NCI-H446 treated with DMSO at 0.1 percent for 48 hours (cell line): ENCODE measurements around the gene MDFI.

Source experiments
- DNase-seq: peaks from one replicate; lab custom pipeline; 2025; lab: John Stamatoyannopoulos, UW

Gene MDFI

GRCh38 chr6:41638002-41638934, at the start of gene MDFI:
Gene MDFI, plus strand, starts transcription at chr6:41638468. Its CDS starts 282 bp downstream, at chr6:41638750.
- no peak for DNase-seq

DNA sequence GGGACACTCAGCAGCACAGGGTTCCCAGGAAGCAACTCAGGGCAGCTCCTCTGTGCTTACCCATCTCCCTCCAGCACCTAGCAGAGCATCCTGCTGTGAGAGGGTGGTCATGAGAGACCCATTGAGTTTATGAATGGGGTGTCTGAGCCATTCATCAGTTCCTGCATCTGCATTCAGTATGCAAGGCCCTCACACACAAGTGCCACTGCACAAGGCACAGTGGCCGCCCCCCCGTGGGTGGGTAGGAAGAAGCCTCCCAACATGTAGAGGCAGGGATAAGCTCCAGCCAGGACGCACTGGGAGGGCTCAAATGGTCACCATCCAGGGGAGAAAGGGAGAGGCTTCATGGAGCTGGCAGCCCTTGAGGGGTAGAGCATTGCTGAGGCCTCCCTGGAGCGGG, 49.0 kb upstream of the MDFI start:
- DNase-seq = no peak

- no peak for DNase-seq
Measured at GRCh38 chr6:41589636-41590622, 48.3 kb upstream of the MDFI start.

DNA sequence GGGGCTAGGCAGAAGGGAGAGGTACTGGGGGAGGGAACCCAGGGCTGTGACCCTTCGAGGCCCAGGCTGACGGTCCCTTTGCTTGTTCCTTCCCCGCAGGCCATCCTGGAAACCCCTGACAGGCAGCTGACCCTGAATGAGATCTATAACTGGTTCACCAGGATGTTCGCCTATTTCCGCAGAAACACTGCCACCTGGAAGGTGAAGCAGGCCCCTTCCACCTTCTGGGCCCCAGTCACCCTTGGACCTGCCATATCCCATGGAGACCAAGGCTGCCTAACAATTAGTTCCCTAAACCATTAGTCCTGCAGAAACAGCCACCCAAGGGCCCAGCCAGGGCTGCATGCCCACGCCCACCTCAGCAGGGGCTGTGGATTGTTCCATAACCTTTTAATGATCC, 47.1 kb upstream of the MDFI start:
- DNase-seq = no peak

GRCh38 chr6:41591859-41592502, 46.3 kb upstream of the MDFI start:
- DNase-seq = no peak

GRCh38 chr6:41593406-41593805, 44.9 kb upstream of the MDFI start:
- no peak for DNase-seq

DNA sequence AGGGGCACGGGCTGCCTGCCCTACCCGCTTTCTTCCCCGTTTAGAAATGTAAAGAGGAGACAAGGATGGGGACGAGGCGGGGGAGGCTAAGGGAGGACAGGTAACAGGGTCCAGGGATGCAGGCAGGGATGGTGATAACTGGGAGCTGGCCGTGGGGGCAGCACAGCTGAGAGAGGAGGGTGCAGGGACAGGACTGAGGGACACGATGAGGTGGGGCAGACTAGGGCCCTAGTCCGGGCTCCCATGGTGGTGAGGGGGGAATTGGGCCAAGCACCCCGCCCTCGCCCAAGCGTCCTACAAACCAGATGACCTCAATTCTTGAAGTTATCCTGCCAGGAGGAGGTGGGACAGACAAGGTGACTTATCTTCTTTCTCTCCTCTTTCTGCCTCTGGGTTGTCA, 44.4 kb upstream of the MDFI start:
- no peak for DNase-seq

DNA sequence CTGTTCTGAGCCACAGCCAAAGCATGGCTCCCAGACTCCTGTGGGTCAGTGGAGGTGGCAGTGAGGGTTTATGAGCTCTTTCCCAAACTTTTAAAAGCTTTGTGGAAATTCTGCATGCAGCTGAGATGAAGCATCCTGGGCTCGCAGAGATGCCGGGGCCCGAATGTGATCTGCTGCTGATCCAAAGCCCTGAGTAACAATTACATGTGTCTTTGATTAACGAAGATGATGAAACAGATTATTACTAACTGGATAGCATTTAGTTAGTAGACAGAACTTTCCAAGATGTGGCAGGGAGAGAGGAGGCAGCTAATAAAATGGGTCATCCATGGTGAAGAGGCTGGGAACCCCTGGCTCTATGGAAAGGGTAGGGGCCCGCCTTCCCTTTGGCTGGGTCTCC, 43.9 kb upstream of the MDFI start:
- DNase-seq = no peak

- DNase-seq = no peak
Measured at GRCh38 chr6:41594766-41595165, 43.5 kb upstream of the MDFI start.

DNA sequence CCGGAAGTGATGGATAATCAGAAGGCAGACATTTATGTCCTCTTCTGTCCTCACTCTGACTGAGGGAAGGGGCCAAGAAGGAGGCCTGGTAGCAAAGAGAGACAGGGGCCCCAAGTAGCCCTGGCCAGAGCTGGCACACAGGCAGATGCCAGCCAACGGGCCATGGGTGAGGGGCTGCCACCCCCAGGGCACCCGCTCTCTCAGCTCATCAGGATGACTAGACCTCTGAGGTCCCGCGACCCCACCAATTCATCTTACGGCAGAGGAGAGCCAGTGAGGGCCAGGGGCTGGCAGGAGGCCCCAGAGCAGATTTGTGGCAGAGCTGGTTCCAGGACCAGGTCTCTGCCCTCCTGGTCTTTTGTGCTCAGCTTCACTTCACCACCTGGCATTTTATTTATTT, 43.1 kb upstream of the MDFI start:
- DNase-seq = no peak

DNA sequence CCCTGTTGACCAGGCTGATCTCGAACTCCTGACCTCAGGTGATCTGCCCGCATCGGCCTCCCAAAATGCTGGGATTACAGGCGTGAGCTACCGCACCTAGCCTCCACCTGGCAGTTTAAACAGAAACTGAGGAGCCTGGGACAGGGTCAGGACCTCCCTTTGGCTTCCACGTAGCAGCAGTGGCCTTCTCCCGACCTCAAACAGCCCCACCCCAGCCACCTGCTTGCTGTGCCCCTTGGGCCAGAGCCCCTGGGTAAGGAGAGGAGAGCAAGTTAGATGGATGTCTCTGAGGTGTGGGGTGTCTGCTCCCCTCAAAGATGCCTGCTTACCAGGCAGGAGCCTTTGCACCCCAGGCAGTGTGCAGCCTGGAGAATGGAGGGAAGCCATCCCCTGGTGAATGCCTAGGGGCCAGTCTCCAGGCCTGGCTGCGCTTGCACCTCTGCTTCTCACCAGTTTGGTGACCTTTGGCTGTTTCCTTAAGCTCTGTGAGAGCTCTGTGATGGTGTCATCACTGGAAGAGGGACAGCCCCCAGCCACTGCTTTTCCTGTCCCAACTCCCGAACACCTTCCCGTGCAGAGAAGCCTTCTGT, 42.1 kb upstream of the MDFI start:
- no peak for DNase-seq

GRCh38 chr6:41596807-41597206, 41.5 kb upstream of the MDFI start:
- DNase-seq = no peak

GRCh38 chr6:41597246-41598000, 40.8 kb upstream of the MDFI start:
- DNase-seq = no peak

DNA sequence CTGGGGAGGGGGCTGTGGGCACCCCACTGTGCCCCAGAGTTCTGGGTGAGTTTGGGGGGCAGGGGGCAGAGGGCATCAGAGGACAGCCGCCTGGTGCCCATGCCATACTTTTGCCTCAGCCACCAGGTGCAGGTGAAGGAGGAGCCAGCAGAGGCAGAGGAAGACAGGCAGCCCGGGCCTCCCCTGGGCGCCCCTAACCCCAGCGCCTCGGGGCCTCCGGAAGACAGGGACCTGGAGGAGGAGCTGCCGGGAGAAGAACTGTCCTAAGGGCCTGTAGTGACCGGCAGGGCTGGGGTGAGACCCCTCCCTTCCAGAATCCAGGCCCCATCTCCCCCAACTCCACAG, 39.6 kb upstream of the MDFI start:
- DNase-seq = no peak

- DNase-seq = no peak
Measured at GRCh38 chr6:41599015-41599851, 39.0 kb upstream of the MDFI start.

DNA sequence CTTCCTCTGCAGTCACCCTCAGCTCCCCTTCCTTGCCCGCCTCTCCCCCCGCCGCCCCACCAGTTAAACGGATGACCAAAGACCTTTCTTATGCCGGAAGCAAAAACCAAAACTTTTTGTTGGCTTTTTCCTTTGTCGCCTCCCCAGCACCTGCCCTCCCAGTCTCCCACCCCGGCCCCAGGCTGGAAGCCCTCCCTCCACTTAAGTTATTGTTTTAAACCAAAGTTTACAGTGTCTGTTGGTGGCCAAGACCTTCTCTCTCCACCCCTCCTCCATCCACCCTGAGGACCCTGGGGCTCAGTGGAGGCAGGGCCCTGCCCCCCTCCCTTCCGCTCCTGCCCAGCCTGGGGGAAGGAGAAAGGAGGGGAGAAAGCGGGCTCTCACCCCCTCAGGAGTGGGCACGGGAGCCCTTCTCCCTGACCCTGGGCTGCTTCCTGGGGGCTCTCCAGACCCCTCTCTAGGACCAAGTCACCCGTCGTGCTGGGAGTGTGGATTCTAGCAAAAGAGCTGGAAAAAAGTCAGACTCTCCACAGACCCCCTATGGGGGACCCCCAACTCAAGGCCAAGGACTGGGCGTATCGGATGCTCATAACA, 38.3 kb upstream of the MDFI start:
- DNase-seq = no peak

DNA sequence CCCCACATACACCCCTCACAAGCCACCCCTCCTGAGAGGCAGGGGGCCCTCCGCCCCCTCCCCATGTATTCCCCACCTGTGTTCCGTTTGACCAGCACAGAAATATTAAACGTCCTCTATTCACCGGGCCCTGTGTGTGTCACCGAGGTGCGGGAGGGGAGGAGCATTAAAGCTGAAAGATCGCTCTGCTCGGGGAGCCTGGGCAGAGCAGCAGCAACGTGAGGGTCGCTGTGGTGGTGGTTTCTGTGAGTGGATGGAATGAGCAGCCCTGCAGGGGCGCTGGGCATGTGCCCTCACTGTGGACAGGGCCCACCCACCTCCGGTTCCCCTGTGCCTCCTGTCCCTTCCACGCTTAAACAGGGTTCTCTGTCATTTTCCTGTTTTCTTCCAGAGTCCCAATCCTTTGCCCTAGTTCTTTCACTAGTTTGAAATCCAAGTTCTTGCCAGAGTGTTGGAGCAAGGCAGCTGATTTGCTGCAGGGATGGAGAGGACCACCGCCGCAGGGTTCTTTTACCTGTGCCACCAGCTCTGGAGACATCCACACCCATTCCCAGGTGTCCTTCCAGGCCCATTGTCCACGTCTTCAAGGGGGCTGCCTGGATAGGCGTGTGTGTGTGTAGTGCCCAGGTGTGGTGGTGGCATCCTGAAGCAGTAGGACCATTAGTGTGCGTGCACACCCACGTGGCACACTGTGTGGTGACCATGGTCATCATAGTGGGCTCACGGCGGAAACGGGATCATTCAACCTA, 37.6 kb upstream of the MDFI start:
- DNase-seq = no peak

DNA sequence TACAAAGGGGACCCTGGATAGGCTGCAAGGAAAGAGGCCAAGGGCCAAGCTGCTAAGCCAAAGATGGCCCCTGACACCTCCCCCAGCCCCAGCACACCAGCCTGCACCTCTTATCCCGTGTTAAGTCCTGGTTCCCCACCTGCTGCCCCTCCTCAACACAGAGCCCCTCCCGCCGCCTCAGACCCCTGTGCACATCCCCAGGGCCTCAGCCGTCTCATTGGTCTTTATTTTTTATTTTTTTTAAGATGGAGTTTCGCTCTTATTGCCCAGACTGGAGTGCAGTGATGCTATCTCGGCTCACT, 37.1 kb upstream of the MDFI start:
- DNase-seq = no peak

DNA sequence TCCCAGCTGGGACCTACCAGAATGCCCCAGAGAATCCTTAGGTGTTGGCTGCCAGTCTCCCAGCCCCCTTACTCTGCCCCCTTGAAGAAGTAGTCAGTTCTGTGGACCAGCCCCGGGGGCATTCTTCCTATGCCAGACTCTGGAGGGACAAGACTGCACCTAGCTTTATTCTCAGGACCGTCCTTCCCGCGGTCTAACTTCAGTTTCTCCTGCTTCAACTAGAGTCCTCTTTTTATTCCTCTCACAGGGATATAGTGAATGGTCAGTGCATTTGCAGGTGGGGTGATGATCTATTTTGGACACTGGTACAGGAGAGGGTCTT, 35.9 kb upstream of the MDFI start:
- DNase-seq = no peak
